ACHN (cell line): ENCODE results near the gene CBY3.
"Not testable (repeated sequence)": the region's sequence is repeated elsewhere in the genome, so short reads cannot be mapped to it uniquely, and the experiment has no call there.

Experiments
- DNase-seq: peaks from one replicate; pipeline ENCODE4 v3.0.0-alpha.2; 2015
- in situ Hi-C: cut with HindIII; loops from 2 replicates; pipeline ENCODE4 v1.10.0; 2017; ENCODE audit warnings: low sequenced_read_pairs, low pct_ligation_motif_present, low pct_unique_long_range_greater_than_20kb

CBY3 gene

DNA sequence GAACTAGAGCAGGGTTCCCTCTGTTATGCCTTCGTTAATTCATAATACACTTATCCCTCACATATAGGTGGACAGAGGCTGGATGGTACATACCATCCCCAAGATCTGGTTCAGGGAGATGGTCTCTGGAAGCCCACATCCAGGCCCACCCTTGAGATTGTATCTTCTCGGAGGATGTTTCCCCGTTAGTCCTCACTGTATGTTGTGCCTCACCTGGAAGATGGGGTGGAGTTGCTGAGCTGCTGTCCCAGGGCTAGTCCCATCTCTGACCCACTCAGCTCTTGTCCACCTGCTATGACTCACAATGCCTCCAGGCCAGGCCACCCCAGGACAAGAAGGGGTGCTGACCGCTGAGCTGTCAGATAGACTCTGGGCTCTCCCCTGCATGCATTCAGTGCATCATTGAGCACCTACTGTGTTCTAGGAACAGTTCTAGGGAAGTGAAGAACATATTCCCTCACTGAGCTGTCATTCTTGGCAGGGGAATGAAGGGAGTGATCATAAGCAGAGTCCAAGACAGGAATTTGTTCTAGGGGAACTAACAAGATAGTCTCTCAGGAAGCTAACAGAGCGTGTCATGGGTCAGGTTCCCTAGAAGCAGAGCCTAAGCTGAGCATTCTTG is at the start of gene CBY3:
Gene CBY3, minus strand, starts transcription at position 255 of the 622 bp plus-strand sequence. Its CDS starts 116 bp downstream, at position 139.
- DNase-seq = peak; percentile 79
- in situ Hi-C loops = no loop called here

DNA sequence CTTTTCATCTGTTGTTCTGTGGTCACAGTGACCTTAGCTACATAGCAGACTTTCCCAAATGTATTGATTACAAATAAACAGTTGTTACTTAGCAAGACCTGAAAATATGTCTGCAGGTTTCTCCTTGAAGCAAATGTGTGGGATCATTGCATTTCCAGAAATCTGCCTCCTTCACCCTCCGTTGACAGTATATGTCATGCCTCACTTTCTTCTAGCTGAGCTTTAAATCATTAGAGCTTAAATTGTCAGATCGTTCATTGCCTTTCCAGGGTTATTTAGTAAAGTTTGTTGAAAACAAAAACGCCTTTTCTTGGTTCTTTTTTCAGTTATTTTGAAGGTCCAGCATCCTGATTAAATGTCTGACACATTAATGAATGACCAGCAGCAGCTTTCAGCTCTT is 49.5 kb upstream of the CBY3 start:
- in situ Hi-C loops = no loop called here

DNA sequence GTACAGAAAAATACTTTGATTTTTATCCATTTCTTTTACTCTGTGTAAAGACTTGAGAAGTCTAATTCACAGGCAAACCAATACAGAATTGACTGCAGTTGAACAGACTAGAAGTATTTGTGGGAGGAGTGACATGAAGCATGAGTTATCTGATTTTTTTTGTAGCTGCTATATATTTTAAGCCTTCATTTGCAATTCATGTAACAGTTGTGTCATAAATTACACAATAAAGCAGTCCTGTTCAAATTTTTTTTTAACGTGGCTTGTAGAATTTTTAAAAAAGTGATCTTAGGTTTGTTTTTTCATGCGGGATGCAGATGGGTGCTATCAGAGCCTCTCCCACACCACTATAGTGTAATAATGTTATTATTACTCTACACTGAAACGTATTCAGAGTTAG is 48.9 kb upstream of the CBY3 start:
- no peak for DNase-seq
- in situ Hi-C loops = no loop called here

More for the DNA sequence above, 49.5 kb upstream of the CBY3 start:
- no peak for DNase-seq

DNA sequence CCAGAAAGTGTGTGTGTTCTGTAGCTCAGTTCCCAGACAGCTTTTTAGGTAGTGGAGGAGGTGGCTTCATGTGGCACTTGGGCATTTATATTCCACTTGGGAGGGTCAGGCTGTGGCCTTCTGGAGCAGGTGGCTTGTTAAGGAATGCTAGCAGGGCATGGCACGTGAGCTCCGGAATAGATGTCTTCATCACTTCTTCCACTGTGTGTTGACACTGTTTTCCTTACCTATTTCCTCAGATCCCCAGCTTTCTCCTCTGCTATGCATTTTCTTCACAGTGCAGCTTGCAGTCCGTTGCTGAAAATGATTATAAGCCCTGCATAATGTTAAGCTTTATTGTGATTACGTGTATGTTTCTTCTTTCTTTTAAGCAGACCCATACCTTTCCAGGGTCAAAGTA is 48.5 kb upstream of the CBY3 start:
- DNase-seq = no peak

DNA sequence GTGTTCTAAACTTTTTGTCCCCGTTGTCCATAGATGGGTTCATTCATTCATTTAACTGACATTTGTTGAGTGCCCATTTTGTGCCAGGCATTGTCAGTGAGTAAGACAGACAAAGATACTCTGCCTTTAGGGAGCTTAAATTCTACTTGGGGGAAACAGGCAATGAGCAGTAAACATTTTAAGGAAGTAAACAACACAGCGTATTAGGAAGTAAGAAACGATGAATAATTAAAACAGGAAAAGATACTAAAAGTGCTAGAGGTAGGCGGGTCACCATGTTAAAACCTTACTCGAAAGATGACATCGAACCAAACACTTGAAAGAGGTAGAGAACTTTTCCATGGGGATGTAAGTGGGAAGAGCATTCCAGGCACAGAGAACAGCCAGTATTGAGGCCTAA is 46.3 kb upstream of the CBY3 start:
- DNase-seq = no peak
- in situ Hi-C loops = no loop called here

More for the DNA sequence above, 48.5 kb upstream of the CBY3 start:
- in situ Hi-C loops = no loop called here

DNA sequence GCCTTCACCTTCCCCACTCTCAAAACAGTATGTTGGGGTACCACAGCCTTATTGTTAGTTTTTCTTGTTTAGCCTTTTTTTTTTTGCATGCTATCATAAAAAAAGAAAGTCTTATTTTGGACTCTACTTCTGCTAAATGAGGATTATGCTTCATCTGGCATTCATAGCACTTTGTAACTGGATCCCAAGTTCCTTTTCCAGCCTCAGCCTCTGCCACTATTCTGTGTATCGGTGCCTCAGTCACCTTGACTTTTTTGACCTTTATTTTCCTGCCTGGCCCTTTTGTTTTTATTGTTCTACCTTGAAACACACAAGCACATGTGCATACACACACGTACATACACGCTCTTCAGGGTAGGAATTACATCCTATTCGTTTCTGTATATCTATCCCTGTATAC is 43.3 kb upstream of the CBY3 start:
- in situ Hi-C loops = no loop called here
- no peak for DNase-seq

DNA sequence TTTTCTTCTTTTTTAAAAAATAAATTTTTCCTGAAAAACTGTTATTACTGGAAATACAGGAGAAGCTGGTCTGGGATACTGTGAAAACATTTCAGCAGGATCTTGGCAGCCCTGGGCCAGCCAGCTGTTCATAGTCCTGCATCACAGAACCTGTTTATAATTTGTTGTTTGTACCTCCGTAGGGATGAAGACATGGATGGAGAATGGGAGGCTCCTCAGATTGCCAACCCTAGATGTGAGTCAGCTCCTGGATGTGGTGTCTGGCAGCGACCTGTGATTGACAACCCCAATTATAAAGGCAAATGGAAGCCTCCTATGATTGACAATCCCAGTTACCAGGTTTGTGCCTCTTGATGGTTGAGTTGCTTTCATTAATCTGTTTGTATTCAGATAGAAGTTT is 39.4 kb upstream of the CBY3 start:
- in situ Hi-C loops = no loop called here
- no peak for DNase-seq

DNA sequence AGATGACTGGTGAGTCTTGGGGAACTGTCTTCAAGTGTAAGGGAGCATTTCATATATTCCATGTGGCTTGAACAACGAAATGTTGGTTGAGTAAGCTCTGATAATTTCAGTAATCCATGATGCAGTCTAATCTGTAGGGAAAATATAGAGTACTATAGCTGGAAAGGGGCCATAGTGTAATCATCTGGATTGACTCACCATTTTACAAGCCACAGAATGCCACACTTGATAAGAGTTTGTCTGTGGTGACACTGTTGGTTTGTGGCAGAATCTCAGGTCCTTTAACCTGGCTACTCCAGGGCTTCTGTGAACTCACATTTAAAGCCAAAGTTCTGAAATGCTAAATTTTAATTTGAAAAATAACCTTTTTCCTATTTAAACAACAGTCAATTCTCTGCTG is 35.5 kb upstream of the CBY3 start:
- no peak for DNase-seq
- in situ Hi-C loops = no loop called here

DNA sequence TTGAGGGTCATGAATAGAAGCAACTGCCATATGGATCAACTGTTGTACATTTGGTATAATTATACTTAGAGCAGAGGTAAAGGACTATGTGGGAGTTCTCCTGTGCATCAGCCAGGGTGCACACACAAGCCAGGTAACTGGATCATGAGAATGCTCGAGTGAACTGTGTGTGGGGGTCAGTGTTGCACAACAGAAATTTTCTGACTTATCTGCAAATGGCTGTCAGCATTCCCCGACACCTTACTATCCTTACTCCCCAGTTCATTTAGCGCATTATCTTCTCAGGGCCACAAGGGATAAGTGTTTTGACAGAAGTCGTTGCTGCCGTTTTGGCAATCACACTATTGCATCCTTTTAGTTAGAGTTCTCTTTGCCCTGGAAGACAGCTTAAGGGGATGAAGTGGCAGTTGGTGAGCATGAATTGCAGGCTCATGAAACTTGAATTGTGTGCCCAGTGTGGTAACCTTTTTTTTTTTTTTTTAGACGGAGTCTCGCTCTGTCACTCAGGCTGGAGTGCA is 19.6 kb upstream of the CBY3 start:
- DNase-seq = no peak
- in situ Hi-C loops = no loop called here

DNA sequence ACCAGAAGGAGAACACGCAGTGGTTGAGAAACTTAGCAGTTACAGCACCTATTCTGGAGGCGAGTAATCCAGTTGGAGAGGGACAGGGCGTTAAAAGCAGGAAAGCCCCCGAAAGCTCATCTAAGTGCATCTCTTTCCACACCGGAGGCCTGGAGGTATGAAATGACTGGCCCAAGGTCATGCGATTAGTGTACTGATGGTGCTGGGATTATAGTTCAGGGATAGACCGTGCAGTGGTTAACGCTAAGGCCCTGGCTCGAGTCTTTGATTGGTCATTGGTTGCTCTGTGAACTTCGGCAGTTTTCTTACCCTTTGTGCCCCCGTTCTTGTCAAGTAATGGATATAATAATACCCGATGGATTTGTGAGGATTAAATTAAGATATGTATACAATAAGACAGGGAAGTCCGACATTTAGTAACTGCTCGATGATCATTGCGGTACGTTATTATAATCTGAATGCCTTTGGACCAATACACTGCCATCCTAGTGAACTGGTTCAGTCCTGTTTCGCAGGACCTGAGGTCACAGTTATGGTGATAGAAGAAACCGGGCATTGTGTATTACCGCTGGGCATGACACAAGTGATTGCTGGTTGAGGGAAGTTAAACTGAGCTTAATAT is 18.9 kb upstream of the CBY3 start:
- peak; percentile 29 for DNase-seq
- in situ Hi-C loops = no loop called here

DNA sequence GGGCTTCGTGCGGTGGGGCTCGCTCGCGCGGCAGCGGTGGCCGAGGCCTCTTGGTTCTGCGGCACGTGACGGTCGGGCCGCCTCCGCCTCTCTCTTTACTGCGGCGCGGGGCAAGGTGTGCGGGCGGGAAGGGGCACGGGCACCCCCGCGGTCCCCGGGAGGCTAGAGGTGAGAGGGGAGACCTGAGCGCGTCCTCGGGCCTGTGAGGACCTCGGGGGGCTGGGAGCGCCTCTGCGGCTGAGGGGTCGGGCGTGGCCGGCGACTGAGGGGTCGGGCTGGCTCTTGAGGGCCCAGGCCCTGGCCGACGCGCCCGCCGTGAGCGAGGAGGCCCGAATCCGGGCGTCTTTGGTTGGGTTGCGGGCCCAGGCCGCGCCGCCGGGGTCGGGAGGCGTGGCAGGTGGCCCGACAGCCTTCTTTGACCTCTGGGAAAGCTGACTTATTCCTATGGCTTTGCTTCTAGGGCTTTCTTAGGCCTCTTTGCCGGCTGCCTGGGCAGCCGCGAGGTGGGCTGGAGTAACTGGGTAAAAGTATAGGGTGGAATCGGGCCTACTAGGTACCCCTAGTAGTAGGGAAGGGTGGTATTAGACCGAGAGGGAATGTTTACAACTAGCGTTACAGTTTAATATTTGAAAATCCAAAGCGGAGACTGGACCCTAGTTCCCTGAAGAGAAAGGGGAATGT is 18.2 kb upstream of the CBY3 start, which contains the start of gene CANX:
Gene CANX, plus strand, starts transcription at position 33 of the 681 bp plus-strand sequence. CDS start 6,715 bp downstream, outside the sequence.
- in situ Hi-C loops = no loop called here
- peak; percentile 27 for DNase-seq

DNA sequence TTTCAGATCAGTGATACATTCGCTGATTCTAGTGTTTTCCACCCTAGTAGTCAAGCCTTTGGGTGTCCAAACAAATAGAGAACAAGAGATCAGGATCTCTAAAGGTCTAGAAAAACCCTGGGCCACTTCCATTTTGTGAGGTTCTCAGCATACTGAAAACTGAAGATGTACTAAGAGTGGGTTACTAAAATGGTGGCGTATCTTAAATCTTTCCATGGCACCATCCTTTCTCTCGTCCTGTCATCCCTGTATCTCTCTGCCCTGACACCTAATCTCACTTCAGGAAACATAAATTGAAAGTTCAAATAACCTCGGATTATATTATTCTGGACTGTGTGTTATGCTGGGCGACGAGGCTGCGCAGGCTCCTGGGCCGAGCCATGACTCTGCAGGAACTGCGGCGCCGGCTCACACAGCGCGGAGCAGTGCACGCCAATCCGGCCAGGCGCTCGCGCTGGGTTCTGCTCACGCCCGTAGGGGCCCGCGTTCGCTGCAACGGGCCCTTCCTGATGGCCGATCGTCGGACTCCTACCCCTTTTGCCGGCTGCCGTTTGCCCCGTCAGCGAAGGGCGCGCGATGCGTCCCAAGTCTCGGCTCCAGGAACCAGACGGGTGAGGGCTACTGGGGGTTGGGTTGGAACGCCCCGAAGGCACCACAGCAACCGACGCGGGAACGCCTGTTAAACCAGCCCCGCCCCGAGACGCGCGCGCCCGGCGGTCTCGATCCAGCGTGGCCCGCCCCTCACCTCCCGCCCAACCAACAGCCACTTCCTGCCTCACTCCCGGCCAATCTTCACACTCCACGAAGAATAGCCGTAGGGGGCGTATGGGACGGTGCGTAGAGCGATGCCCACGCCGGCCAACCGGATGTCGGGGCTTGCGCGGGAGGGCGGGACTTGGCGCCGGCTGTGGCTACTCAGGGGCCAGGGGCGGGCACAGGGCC is 17.4 kb upstream of the CBY3 start:
- DNase-seq = peak; percentile 97
- in situ Hi-C loops = no loop called here

DNA sequence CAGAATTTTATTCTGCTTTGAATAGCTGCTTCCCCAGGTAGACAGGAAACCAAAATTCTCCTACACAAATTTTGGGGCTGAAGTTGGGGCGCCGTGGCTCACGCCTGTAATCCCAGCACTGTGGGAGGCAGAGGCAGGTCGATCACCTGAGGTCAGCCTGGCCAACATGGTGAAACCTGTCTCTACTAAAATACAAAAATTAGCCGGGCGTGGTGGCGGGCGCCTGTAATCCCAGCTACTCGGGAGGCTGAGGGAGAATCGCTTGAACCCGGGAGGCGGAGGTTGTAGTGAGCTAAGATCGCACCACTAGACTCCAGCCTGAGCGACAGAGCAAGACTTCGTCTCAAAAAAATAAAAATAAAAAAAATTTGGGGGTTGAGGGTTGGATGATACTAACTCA is 16.7 kb upstream of the CBY3 start:
- in situ Hi-C loops, DNase-seq: not testable (repeated sequence)

DNA sequence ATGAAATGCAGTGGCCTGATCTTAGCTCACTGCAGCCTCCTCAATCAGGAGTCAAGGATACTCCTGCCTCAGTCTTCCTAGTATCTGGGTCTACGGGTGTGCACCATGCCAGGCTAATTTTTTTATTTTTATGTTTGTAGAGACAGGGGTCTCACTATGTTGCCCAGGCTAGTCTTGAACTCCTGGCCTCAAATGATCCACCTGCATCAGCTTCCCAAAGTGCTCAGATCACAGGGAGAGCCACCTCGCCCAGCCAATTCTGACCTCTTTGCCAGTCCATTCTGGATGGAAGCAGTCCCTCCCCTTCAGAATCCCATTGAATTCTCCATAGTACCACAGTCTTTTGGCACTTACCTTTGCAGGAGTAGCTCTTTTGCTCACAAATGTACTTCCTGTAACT is 16.3 kb upstream of the CBY3 start:
- in situ Hi-C loops = no loop called here
- DNase-seq = no peak

DNA sequence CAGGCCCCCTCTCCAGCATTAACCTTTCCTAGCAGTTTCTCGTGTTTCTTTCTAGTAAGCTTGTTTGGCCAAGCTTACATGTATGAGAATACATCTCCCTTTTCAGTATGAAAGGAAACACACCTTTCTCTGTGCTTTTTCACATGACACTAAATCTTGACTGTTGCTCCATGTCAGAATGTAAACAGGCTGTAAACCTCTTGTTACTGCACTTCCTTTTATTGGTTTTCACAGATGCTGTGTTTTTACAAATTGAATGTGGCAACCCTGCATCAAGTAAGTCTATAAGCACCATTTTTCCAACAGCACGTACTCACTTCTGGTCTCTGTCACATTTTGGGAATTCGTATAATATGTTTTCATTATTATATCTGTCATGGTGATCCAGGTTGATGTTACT is 15.8 kb upstream of the CBY3 start:
- DNase-seq = no peak
- in situ Hi-C loops = no loop called here

DNA sequence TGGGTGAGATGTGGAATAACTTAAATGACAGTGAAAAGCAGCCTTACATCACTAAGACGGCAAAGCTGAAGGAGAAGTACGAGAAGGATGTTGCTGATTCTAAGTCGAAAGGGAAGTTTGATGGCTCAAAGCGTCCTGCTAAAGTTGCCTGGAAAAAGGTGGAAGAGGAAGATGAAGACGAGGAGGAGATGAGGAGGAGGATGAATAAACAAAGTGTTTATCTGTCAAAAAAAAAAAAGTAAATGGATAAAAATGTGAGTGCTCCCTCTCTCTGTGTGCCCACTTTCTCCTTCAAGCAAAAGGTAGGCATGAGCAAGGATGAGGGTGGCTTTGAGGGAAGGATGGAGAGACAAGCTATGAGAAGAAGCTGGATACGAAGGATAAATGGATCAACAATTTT is 13.7 kb upstream of the CBY3 start:
- no peak for DNase-seq
- in situ Hi-C loops = no loop called here

DNA sequence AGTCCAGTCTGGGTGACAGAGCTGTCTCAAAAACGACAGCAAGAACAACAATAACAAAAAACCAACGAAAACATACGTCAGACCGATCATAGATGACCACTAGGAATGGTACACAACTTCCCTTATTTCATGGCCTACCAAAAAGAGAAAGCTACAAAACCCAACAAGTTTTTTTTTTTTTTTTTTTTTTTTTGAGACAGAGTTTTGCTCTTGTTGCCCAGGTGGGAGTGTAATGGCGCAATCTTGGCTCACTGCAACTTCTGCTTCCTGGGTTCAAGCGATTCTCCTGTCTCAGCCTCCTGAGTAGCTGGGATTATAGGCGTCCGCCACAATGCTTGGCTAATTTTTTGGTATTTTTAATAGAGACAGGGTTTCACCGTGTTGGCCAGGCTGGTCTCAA is 8.4 kb upstream of the CBY3 start:
- DNase-seq, in situ Hi-C loops: not testable (repeated sequence)

DNA sequence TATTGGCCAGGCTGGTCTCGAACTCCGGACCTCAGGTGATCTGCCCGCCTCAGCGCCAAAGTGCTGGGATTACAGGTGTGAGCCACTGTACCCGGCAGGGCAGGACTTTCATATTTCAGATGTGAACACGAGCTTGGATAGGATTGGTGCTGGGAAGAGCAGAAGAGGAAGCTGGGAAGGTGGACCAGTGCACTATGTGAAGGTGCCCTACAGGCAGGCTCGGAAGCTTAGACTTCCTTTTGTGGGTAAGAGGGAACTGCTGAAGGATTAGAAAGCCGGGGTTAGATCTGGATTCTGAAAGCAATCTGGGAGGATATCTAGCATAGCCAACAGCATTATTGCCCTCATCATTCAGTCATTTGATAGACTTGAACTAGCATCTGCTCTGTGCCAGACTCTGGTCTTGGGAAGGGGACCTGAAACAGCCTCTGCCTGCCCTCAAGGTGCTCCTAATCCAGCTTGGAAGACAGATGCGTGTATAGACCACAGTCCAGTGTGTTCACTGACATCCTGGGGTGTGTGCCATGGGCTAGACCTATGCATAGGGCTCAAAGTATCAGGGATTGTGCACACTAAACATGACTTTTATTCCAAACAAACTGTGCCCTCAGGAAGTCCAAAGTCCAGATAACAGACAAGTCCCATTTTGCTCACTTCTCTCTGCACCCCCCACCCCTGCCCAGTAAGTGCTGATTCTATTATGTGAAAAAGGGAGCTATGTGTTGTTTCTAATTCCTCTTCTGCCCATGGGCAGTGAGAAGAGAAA is 637 bp downstream of the CBY3 start:
- DNase-seq = no peak
- in situ Hi-C loops = no loop called here
